HL-60/S4 (cell line): ENCODE measurements around the gene GALK1.
"Not testable (repeated sequence)": the region's sequence is repeated elsewhere in the genome, so short reads cannot be mapped to it uniquely, and the experiment has no call there.

Source experiments
- in situ Hi-C: fragments of 300-500 bp; cut with MboI; formaldehyde crosslinking; loops from 2 replicates; pipeline ENCODE4 v1.14.3; 2022; ENCODE audit warnings: low sequenced_read_pairs

Gene GALK1

GRCh38 chr17:75784473-75785015 lies 19.6 kb upstream of the GALK1 start, which contains the start of gene UNK:
UNK (plus strand) TSS chr17:75784806; CDS start chr17:75784881, 75 bp downstream.
- in situ Hi-C loops = no loop called here

GRCh38 chr17:75783803-75784472 lies 18.9 kb upstream of the GALK1 start:
- in situ Hi-C loops = no loop called here

- in situ Hi-C loops = no loop called here
These were observed 18.2 kb upstream of the GALK1 start for GRCh38 chr17:75783069-75783783.

GRCh38 chr17:75779987-75780889 lies 15.2 kb upstream of the GALK1 start:
- in situ Hi-C loops = no loop called here

GRCh38 chr17:75779250-75779986 lies 14.4 kb upstream of the GALK1 start:
- in situ Hi-C loops = no loop called here

GRCh38 chr17:75778861-75779249 lies 13.9 kb upstream of the GALK1 start:
- in situ Hi-C loops = no loop called here

GRCh38 chr17:75778066-75778860 lies 13.3 kb upstream of the GALK1 start:
- in situ Hi-C loops = not testable (repeated sequence)

- in situ Hi-C loops = no loop called here
These were observed 12.4 kb upstream of the GALK1 start for GRCh38 chr17:75777296-75777922.

- in situ Hi-C loops = no loop called here
These were observed 11.6 kb upstream of the GALK1 start for GRCh38 chr17:75776386-75777295.

GRCh38 chr17:75774991-75775668 lies 10.1 kb upstream of the GALK1 start:
- in situ Hi-C loops = loop anchor here (25.0 kb wide), 1 partner anchor 237 kb away; the partner anchor contains the start of gene CDK3

- in situ Hi-C loops = loop anchor here (25.0 kb wide), 1 partner anchor 238 kb away; the partner anchor contains the start of gene CDK3
These were observed 9.5 kb upstream of the GALK1 start for GRCh38 chr17:75774471-75774990.

GRCh38 chr17:75773808-75774470 lies 8.9 kb upstream of the GALK1 start:
- in situ Hi-C loops = loop anchor here (25.0 kb wide), 1 partner anchor 238 kb away; the partner anchor contains the start of gene CDK3

- in situ Hi-C loops = loop anchor here (25.0 kb wide), 1 partner anchor 239 kb away; the partner anchor contains the start of gene CDK3
These were observed 8.3 kb upstream of the GALK1 start for GRCh38 chr17:75773121-75773807.

- in situ Hi-C loops = loop anchor here (25.0 kb wide), 1 partner anchor 241 kb away; the partner anchor contains the start of gene CDK3
These were observed 6.6 kb upstream of the GALK1 start for GRCh38 chr17:75771334-75772281.

- in situ Hi-C loops = loop anchor here (25.0 kb wide), 1 partner anchor 243 kb away; the partner anchor contains the start of gene CDK3
These were observed 4.5 kb upstream of the GALK1 start for GRCh38 chr17:75769536-75769935.
